Esophagus squamous epithelium (tissue), 5 donors: Measurements from ENCODE around the gene FMR1. TPM values are rescaled to one million over a fixed set of nuclear protein-coding genes. Genes with fewer than 3 reads are reported as not detected.

Experiments used
- DNase-seq: peaks from one replicate; lab custom pipeline; 2025; lab: John Stamatoyannopoulos, UW
- H3K27ac ChIP-seq, 4 donors: fragments of 200-600 bp; sonication (generic); one replicate each; pipeline ENCODE4 v1.5.1; 2016 to 2019; ENCODE audit warnings: mild to moderate bottlenecking in 1 of 4
- H3K27me3 ChIP-seq, 4 donors: fragments of 200-600 bp; sonication (generic); 1 replicate in 3 of 4; 2 replicates in 1 of 4; pipeline versions ENCODE4 v1.5.1 to v1.6.0; 2017 to 2021; ENCODE audit warnings: antibody characterized with exemption in 1 of 4
- H3K36me3 ChIP-seq, 3 donors: fragments of 200-600 bp; sonication (generic); one replicate each; pipeline ENCODE4 v1.5.1; 2016 to 2019
- H3K4me1 ChIP-seq, 3 donors: fragments of 200-600 bp; sonication (generic); one replicate each; pipeline ENCODE4 v1.5.1; 2017 to 2019
- H3K4me3 ChIP-seq, 4 donors: fragments of 200-600 bp; sonication (generic); 1 replicate in 3 of 4; 2 replicates in 1 of 4; pipeline ENCODE4 v1.5.1; 2016 to 2019; ENCODE audit warnings: mild to moderate bottlenecking in 2 of 4, moderate library complexity in 1 of 4
- H3K9me3 ChIP-seq, 3 donors: fragments of 200-600 bp; sonication (generic); one replicate each; pipeline ENCODE4 v1.5.1; 2016 to 2019
- CTCF ChIP-seq, 6 experiments: fragments of 450-650 bp in 4 of 6; fragments of 200-600 bp in 2 of 6; sonication (generic) in 2 of 6; IDR thresholded peaks; one replicate each; pipeline ENCODE4 v1.5.1; 2016 to 2019; ENCODE audit warnings: antibody characterized with exemption in 6 of 6, mild to moderate bottlenecking in 4 of 6, moderate library complexity in 4 of 6
- POLR2A ChIP-seq, 4 donors: fragments of 450-650 bp; IDR thresholded peaks; one replicate each; pipeline ENCODE4 v1.6.1; 2017; ENCODE audit warnings: antibody characterized with exemption in 4 of 4, mild to moderate bottlenecking in 4 of 4, moderate library complexity in 3 of 4
- WGBS, 2 donors: methylation state at CpG; one replicate each; pipeline ENCODE4 v1.1.5; 2018; 5-methylcytosine and 5-hydroxymethylcytosine counted together
- intact Hi-C: fragments of 100-400 bp; cut with DNase I; formaldehyde crosslinking; loops from one replicate; pipeline ENCODE4 v1.15.0; 2022
- total RNA-seq, 4 donors: library from RNA; depleted of rRNA; stranded (reverse); fragments of >200 nt; gene quantifications; one replicate each; pipeline ENCODE4 v1.1.0, GENCODE V29; 2016
- donor health status: DM: yes; HTN: yes; CAD: no.

Gene FMR1
- total RNA-seq, 4 donors from 2014 or later: 12.8 to 37.4 (median 19.8) TPM

GRCh38 chrX:147884958-147885357 is 26.8 kb upstream of the FMR1 start:
- no peaks in the 10 kb centered on the region for H3K27me3 ChIP-seq
- DNase-seq: no peak
- H3K9me3 ChIP-seq: no peaks in the 10 kb centered on the region
- WGBS, 2 donors: 22 to 39% methylated on average over 2 of the region's 2 CpGs
- no peak overlapping the region for H3K4me3 ChIP-seq
- no peaks in the 10 kb centered on the region for H3K4me1 ChIP-seq
- intact Hi-C loops: no loop called here
- H3K27ac ChIP-seq: no peak overlapping the region
- H3K36me3 ChIP-seq: no peaks in the 10 kb centered on the region
- TF ChIP-seq CTCF (IDR thresholded peaks at IDR 0.05) (no peak), POLR2A (IDR thresholded peaks at IDR 0.05) (no peak)

GRCh38 chrX:147890756-147891155 is 21.0 kb upstream of the FMR1 start:
- Histone ChIP-seq H3K36me3 (no peaks in the 10 kb centered on the region), H3K9me3 (no peaks in the 10 kb centered on the region), H3K4me3 (no peak overlapping the region), H3K27ac (no peak overlapping the region), H3K27me3 (no peaks in the 10 kb centered on the region), H3K4me1 (peaks cover 0 to 4% (median 0%) of the 10 kb centered on the region in 3 donors)
- 40 to 46% methylated on average over 1 of the region's 1 CpG for WGBS, 2 donors
- intact Hi-C loops: no loop called here
- TF ChIP-seq POLR2A (IDR thresholded peaks at IDR 0.05) (no peak), CTCF (IDR thresholded peaks at IDR 0.05) (no peak)
- no peak for DNase-seq

DNA sequence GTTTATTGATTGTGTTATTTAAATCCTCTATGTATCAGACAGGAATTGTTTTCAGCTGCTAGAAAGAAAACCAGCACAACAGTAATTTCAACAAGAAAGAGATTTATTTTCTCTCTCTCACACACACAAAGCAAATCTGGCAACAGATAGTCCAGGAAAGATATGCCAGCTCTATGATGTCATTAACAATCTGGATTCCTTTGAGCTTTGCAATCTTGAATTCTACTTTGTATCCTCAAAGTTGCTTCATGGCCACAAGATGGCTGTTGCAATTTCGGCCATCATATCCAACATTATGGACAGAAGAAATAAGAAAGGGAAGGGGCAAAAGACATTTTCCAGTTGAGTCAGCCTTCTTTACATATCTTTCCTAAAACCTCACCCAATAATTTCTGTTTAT is 19.8 kb upstream of the FMR1 start:
- no peak for DNase-seq
- peaks cover 0 to 4% (median 0%) of the 10 kb centered on the region in 3 donors for H3K4me1 ChIP-seq
- H3K27me3 ChIP-seq: no peaks in the 10 kb centered on the region
- TF ChIP-seq CTCF (IDR thresholded peaks at IDR 0.05) (no peak), POLR2A (IDR thresholded peaks at IDR 0.05) (no peak)
- no peak overlapping the region for H3K27ac ChIP-seq
- H3K9me3 ChIP-seq: no peaks in the 10 kb centered on the region
- 59 to 75% methylated on average over 1 of the region's 1 CpG for WGBS, 2 donors
- intact Hi-C loops: no loop called here
- H3K4me3 ChIP-seq: no peak overlapping the region
- H3K36me3 ChIP-seq: no peaks in the 10 kb centered on the region

DNA sequence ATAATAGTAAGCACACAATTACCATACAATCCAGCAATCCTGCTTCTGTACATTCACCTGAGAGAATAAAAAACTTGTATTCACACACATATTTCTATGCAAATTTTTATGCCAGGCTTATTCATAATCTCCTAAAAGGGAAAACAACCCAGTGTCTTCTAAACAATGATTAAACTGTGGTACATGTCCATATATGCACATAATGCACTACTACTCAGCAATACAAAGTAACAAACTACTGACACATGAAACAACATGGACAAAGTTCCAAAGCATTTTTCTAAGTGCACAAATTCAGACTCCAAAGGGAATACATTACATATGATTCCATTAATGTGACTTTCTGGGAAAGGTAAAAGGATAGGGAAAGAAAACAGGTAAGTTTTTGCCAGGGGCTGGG is 18.0 kb upstream of the FMR1 start:
- H3K27ac ChIP-seq: no peak overlapping the region
- H3K36me3 ChIP-seq: no peaks in the 10 kb centered on the region
- no peaks in the 10 kb centered on the region for H3K9me3 ChIP-seq
- intact Hi-C loops: no loop called here
- no peaks in the 10 kb centered on the region for H3K27me3 ChIP-seq
- peaks cover 0 to 4% (median 0%) of the 10 kb centered on the region in 3 donors for H3K4me1 ChIP-seq
- no peak overlapping the region for H3K4me3 ChIP-seq
- TF ChIP-seq POLR2A (IDR thresholded peaks at IDR 0.05) (no peak), CTCF (IDR thresholded peaks at IDR 0.05) (no peak)
- no peak for DNase-seq

DNA sequence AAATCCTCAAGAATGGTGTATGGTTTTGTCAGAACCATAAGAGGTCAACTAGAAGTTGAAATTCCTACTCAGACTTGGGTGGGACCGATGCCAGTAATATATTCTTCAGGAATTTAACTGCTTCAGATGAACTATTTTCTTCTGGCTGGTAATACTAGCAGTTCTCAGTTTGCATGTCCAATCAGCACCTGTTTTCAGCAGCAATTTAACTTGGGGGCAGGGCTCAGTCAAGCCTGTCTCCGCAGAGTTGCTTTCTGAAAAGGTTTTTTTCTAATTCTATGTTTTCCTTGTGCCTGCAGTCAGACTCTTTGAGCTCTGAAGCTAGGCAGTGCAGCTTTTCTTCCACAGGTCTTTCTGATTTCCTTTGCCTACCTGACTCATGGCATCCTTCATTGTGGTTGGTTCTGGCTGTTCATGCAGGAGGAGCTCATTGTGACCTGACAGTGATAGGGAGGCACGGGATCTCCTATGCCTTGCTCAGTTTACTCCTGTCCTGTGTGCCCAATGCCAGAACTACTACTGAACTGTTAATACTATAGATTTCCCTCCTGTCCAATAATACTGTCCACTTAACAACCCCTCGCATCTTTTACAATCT is 17.3 kb upstream of the FMR1 start:
- intact Hi-C loops: no loop called here
- no peak for DNase-seq
- TF ChIP-seq CTCF (IDR thresholded peaks at IDR 0.05): no peak
- no peak for TF ChIP-seq POLR2A (IDR thresholded peaks at IDR 0.05)
- Histone ChIP-seq H3K9me3 (no peaks in the 10 kb centered on the region), H3K27me3 (no peaks in the 10 kb centered on the region), H3K27ac (no peak overlapping the region), H3K4me1 (peaks cover 0 to 4% (median 0%) of the 10 kb centered on the region in 3 donors), H3K36me3 (no peaks in the 10 kb centered on the region), H3K4me3 (no peak overlapping the region)
- WGBS, 2 donors: 40 to 46% methylated on average over 4 of the region's 4 CpGs
